HG03558 (cell line): ENCODE data around the gene XXYLT1.
"Not testable (repeated sequence)": the region's sequence is repeated elsewhere in the genome, so short reads cannot be mapped to it uniquely, and the experiment has no call there.

ENCODE experiments used
- ATAC-seq: cut with Tn5 transposase; IDR thresholded peaks from one replicate; pipeline ENCODE4 v1.9.1; 2021; ENCODE audit warnings: moderate number of reproducible peaks; ENCODE audit not compliant: unreplicated experiment; ENCODE audit errors: extremely low read depth

The XXYLT1 gene

GRCh38 chr3:195189821-195190220 lies 81.1 kb downstream of the XXYLT1 start:
- ATAC-seq, result no peak

GRCh38 chr3:195188426-195188927 lies 82.5 kb downstream of the XXYLT1 start:
- ATAC-seq, result no peak

GRCh38 chr3:195187609-195188425 lies 83.1 kb downstream of the XXYLT1 start:
- ATAC-seq, result no peak

GRCh38 chr3:195186710-195187047 lies 84.3 kb downstream of the XXYLT1 start:
- ATAC-seq, result not testable (repeated sequence)

GRCh38 chr3:195186041-195186709 lies 84.8 kb downstream of the XXYLT1 start:
- ATAC-seq, result no peak

- ATAC-seq, result no peak
These were observed 85.4 kb downstream of the XXYLT1 start for GRCh38 chr3:195185583-195185982.

- no peak for ATAC-seq
These were observed 86.1 kb downstream of the XXYLT1 start for GRCh38 chr3:195184716-195185421.

GRCh38 chr3:195183071-195183776 lies 87.7 kb downstream of the XXYLT1 start:
- no peak for ATAC-seq

GRCh38 chr3:195182470-195182795 lies 88.5 kb downstream of the XXYLT1 start:
- no peak for ATAC-seq

GRCh38 chr3:195181741-195182469 lies 89.1 kb downstream of the XXYLT1 start:
- ATAC-seq, result no peak

- ATAC-seq, result no peak
These were observed 89.9 kb downstream of the XXYLT1 start for GRCh38 chr3:195181113-195181498.

- no peak for ATAC-seq
These were observed 90.4 kb downstream of the XXYLT1 start for GRCh38 chr3:195180490-195181112.

GRCh38 chr3:195179776-195180489 lies 91.0 kb downstream of the XXYLT1 start:
- no peak for ATAC-seq

GRCh38 chr3:195178124-195178910 lies 92.6 kb downstream of the XXYLT1 start:
- ATAC-seq, result no peak

GRCh38 chr3:195177422-195178123 lies 93.4 kb downstream of the XXYLT1 start:
- ATAC-seq, result no peak

- ATAC-seq, result no peak
These were observed 94.2 kb downstream of the XXYLT1 start for GRCh38 chr3:195176776-195177175.
